Thoracic aorta (tissue), 2 donors: ENCODE results near the gene STX1B. TPM values are rescaled to one million over a fixed set of nuclear protein-coding genes. Genes with fewer than 3 reads are reported as not detected.

ENCODE experiments used
- ATAC-seq: fragments of 150-250 bp; one replicate; pipeline ENCODE4 v1.8.0; 2017; ENCODE audit warnings: low read depth; ENCODE audit not compliant: insufficient number of reproducible peaks, low FRiP score
- DNase-seq: peaks from one replicate; pipeline ENCODE4 v3.0.0-alpha.2; 2020; ENCODE audit warnings: low spot score
- H3K27ac ChIP-seq, 2 donors: fragments of 200-600 bp; sonication (generic); 1 replicate in 1 of 2; 2 replicates in 1 of 2; pipeline ENCODE4 v1.5.1; 2016; ENCODE audit warnings: mild to moderate bottlenecking in 2 of 2, moderate library complexity in 2 of 2
- H3K27me3 ChIP-seq: fragments of 200-600 bp; sonication (generic); replicated peaks from 2 replicates; pipeline ENCODE4 v1.6.0; 2016; ENCODE audit warnings: mild to moderate bottlenecking; ENCODE audit not compliant: insufficient read depth
- H3K36me3 ChIP-seq: fragments of 200-600 bp; sonication (generic); one replicate; pipeline ENCODE4 v1.5.1; 2016
- H3K4me1 ChIP-seq, 2 donors: fragments of 200-600 bp; sonication (generic); 1 replicate in 1 of 2; 2 replicates in 1 of 2; pipeline versions ENCODE4 v1.5.1 to v1.6.0; 2016; ENCODE audit warnings: low read depth in 2 of 2, mild to moderate bottlenecking in 1 of 2; ENCODE audit not compliant: control insufficient read depth in 1 of 2
- H3K4me3 ChIP-seq: fragments of 200-600 bp; sonication (generic); 2 replicates; pipeline ENCODE4 v1.5.1; 2016; ENCODE audit warnings: mild to moderate bottlenecking
- H3K9me3 ChIP-seq: fragments of 200-600 bp; sonication (generic); 2 replicates; pipeline ENCODE4 v1.5.1; 2016
- CTCF ChIP-seq: fragments of 200-600 bp; sonication (generic); IDR thresholded peaks from one replicate; pipeline ENCODE4 v1.5.1; 2019; ENCODE audit warnings: antibody characterized with exemption
- total RNA-seq, 2 donors: library from RNA; depleted of rRNA; stranded (reverse); fragments of >200 nt; gene quantifications; one replicate each; pipeline versions ENCODE4 v1.1.0 to v1.2.3, GENCODE V29; 2016

Gene STX1B
- total RNA-seq, 2 donors from 2014 or later: 0.68 to 1.6 TPM

GRCh38 chr16:31009894-31010584, 399 bp downstream of the STX1B start:
- Histone ChIP-seq H3K27ac (no peak overlapping the region), H3K4me3 (no peak overlapping the region), H3K36me3 (no peaks in the 10 kb centered on the region), H3K27me3 (no peaks in the 10 kb centered on the region), H3K4me1 (no peaks in the 10 kb centered on the region), H3K9me3 (no peaks in the 10 kb centered on the region)
- DNase-seq (no peak), ATAC-seq (no peak)
- no peak for TF ChIP-seq CTCF

- no peak for DNase-seq
These were observed 1.3 kb downstream of the STX1B start for GRCh38 chr16:31009120-31009519.

GRCh38 chr16:31008551-31008950, 1.9 kb downstream of the STX1B start:
- no peak for TF ChIP-seq CTCF
- ATAC-seq (no peak), DNase-seq (no peak)
- Histone ChIP-seq H3K36me3 (no peaks in the 10 kb centered on the region), H3K27me3 (no peaks in the 10 kb centered on the region), H3K4me3 (no peak overlapping the region), H3K27ac (no peak overlapping the region), H3K4me1 (no peaks in the 10 kb centered on the region), H3K9me3 (no peaks in the 10 kb centered on the region)

More at GRCh38 chr16:31009120-31009519, 1.3 kb downstream of the STX1B start:
- Histone ChIP-seq H3K36me3 (no peaks in the 10 kb centered on the region), H3K4me1 (no peaks in the 10 kb centered on the region), H3K4me3 (no peak overlapping the region), H3K27ac (no peak overlapping the region), H3K9me3 (no peaks in the 10 kb centered on the region), H3K27me3 (no peaks in the 10 kb centered on the region)
- TF ChIP-seq CTCF: no peak
- no peak for ATAC-seq

- no peaks in the 10 kb centered on the region for H3K4me1 ChIP-seq
- no peaks in the 10 kb centered on the region for H3K27me3 ChIP-seq
- no peak overlapping the region for H3K4me3 ChIP-seq
- DNase-seq (no peak), ATAC-seq (no peak)
- TF ChIP-seq CTCF: no peak
- no peaks in the 10 kb centered on the region for H3K9me3 ChIP-seq
- no peaks in the 10 kb centered on the region for H3K36me3 ChIP-seq
- H3K27ac ChIP-seq: no peak overlapping the region
These were observed 2.3 kb downstream of the STX1B start for GRCh38 chr16:31008149-31008548.

GRCh38 chr16:31007684-31008083, 2.8 kb downstream of the STX1B start:
- DNase-seq (no peak), ATAC-seq (no peak)
- Histone ChIP-seq H3K4me1 (no peaks in the 10 kb centered on the region), H3K36me3 (no peaks in the 10 kb centered on the region), H3K9me3 (no peaks in the 10 kb centered on the region), H3K27ac (no peak overlapping the region), H3K4me3 (no peak overlapping the region), H3K27me3 (no peaks in the 10 kb centered on the region)
- no peak for TF ChIP-seq CTCF
